Kidney tubule cell (primary cell): ENCODE data around the gene MTFR2.
"Not testable (repeated sequence)": the region's sequence is repeated elsewhere in the genome, so short reads cannot be mapped to it uniquely, and the experiment has no call there.

Experiments
- DNase-seq: peaks from one replicate; pipeline ENCODE4 v3.0.0-alpha.2; 2018; ENCODE audit warnings: low spot score

The MTFR2 gene

DNA sequence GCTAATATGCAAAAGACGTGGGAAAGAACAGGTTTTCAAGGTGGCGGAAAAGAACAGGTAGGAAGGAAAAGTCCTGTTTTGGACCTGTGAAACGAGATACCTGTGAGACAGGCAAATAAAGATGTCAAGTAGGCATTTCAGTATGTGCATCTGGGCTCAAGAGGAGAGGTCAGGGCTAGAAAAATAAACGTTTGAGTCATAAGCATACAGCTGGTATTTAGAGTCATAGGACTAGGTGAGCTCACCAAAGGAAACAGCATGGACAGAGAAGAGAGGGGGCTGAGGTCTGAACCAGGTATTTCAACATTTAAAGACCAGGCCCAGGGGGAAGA is 14.9 kb downstream of the MTFR2 start:
- DNase-seq, result peak; percentile 74

DNA sequence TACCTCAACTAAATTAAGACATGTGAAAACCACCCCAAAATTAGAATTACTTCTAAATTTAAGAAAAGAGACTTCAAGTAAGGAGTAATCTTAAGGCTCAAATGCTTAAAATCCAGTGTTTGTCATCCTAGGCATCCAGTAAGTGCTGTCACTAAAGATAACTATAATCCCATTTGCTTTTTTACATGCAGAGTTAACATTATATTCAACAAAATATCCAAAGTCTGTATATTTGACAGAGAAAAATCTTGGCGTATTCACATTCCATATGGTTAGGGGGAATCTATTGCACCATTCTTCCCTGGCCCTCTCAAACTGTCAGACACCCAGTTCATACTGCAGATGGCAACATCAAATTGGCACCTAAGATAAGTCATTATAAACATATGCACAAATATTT is 17.4 kb downstream of the MTFR2 start:
- DNase-seq, result no peak

DNA sequence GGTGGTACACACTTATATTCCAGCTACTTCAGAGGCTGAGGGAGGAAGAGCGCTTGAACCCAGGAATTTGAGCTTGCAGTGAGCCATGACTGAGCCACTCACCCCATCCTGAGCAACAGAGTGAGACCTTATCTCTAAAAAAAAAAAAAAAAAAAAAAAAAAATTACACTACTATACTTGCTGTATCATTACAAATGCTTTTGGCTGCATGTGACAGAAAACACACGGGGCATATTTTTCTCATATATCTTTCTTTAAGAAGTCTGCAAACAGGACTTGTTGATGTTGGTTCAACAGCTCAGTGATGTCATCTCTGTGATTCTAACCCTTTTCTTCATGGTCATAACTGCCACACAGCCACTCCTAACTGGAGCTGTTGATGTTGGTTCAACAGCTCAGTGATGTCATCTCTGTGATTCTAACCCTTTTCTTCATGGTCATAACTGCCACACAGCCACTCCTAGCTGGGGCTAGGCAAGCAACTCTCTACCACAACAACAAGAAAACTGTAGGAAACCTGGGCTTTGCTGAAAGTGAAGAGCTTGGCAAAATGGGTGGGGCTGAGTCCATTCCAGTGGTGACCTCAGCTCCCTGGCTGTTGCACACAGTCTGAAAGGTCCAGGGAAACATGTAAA is 19.8 kb downstream of the MTFR2 start:
- DNase-seq, result peak; percentile 15

DNA sequence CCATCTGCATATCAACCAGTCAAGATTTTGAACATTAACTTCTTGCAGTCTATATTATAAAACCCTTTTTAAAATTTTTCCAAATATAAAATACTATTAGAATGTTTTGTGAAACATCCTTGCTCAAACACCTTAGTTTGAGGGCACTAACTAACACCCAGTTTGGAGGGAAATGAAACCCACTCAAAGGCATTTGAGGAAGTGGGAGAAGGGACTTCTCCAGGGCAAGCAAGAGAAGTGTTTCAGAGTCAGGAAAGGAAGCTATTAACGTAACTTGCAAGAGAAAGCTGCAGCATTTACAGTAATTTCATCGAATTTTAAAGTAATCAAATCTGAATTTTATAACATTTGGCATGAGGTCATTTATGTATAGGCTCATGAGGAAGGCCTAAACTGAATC is 21.3 kb downstream of the MTFR2 start:
- no peak for DNase-seq

DNA sequence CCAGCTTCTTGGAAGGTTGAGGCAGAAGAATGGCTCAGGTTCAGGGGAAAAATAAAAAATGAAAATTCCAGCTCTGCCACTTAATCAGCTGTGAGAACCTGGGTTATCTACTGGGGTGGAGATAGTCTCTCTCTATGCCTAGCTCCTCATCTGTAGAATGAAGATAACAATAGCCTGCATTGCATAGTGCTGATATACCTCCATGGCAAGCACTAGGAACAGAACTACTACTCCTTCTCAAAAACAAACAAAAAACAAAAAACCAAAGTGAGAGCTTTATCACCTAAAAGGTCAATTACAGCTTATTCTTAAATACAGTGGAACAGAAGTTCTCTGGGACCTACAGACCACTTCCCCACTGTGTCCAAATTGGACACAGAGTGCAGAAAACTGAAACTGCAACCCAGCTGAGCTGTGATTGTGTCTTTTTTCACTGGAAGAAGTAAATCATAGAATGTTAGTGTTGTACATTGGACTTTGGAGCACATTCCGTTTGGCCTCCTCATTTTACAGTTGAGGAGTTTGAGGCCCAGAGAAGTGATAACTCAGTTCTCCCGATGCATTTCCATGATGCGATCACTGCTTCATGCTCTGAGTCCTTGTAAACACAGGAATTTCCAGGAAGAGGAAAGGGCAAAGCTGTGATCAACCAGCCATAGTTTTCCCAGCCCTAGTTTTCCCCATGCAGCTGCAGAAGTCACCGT is 23.3 kb downstream of the MTFR2 start:
- peak; percentile 92 for DNase-seq

DNA sequence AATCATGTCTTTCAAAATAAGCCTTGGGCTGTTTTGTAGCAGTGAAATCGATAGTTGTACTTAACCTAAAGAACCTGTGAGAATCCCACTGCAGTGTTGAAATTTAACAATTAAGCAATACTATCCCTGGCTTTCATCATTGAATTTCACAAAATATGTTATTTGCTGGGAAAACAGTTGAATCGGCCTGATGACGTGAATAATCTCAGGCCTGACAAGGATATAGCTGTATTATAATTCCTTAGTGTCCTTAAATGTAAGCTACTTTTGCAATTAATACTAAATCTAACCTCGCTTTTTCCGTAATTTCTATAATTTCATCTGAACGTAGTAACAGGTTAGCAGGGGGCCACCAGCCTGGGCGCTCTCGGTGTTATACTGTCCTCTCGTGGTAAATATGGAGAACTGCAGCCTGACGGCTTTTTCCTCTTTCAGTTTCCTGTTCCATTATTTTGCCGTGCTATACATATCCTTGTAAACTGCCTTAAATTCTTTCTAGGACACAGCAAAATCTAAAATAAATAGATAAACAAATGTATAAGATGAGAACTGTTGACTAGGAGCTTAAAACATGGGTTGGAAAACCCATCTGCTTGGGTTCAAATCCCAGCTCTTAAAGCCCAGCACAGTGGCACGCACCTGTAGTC is 24.0 kb downstream of the MTFR2 start:
- peak; percentile 70 for DNase-seq

DNA sequence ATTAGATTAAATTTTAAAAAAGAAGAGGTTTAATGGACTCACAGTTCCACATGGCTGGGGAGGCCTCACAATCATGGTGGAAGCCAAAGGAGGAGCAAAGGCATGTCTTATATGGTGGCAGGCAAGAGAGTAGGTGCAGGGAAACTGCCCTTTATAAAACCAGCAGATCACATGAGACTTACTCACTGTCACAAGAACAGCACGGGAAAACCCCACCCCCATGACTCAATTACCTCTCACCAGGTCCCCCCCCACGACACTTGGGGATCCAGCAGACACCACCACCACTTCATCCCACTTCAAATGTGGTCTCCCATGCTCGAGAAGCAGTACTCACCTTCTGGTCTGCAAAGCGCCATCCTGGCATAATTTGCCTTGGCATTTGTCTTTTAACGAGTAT is 24.6 kb downstream of the MTFR2 start:
- peak; percentile 59 for DNase-seq

DNA sequence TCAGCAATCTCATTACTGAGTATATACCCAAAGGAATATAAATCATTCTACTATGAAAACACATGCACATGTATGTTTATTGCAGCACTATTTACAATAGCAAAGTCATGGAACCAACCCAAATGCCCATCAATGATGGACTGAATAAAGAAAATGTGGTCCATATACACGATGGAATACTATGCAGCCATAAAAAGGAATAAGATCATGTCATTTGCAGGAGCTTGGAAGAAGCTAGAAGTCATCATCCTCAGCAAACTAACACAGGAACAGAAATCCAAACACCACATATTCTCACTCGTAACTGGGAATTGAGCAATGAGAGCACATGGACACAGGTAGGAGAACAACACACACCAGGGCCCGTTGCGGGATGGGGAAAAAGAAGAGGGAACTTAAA is 25.1 kb downstream of the MTFR2 start:
- not testable (repeated sequence) for DNase-seq

- no peak for DNase-seq
Measured at GRCh38 chr6:136216503-136217401, 33.4 kb downstream of the MTFR2 start.

GRCh38 chr6:136213853-136214252 is 36.3 kb downstream of the MTFR2 start:
- no peak for DNase-seq

GRCh38 chr6:136213012-136213539 is 37.0 kb downstream of the MTFR2 start:
- DNase-seq, result no peak

DNA sequence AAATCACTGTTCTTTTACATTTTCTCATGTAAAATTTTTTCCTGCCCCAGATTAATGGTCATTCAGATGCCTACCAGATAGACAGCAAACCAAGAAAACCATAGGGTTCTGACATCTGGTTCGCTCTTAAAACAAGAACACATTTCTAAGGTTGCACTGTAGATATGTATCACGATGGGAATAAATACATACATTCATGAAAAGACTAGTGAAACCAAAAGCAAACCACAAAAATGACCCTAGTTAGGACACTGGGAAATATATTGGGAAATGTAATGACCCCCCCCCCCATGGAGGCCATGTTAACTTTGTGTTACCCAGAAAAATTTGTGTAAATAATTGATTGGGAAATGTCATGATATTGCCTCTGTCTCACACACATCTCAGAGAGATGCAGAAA is 37.5 kb downstream of the MTFR2 start:
- DNase-seq, result no peak

GRCh38 chr6:136210398-136211165 is 39.5 kb downstream of the MTFR2 start:
- DNase-seq, result no peak

DNA sequence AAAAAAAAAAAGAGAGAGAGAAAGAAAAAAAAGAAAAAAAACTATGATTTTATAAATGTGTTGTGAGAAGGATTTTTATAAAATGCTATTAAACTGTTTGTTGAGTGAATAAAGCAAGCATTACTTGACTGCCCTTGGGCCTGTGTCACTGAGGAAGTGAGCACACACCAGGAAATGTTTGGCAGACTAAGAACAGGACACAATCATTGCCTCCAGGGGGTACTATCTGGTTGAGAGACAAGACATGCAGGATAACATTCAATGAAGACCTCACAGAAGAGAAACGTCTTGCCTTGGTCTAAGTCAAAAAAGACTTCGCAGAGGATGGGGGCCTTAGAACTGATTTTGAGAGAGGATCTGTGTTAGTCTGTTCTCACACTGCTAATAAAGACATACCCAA is 40.6 kb downstream of the MTFR2 start:
- peak; percentile 13 for DNase-seq

- no peak for DNase-seq
Measured at GRCh38 chr6:136208783-136209182, 41.3 kb downstream of the MTFR2 start.

DNA sequence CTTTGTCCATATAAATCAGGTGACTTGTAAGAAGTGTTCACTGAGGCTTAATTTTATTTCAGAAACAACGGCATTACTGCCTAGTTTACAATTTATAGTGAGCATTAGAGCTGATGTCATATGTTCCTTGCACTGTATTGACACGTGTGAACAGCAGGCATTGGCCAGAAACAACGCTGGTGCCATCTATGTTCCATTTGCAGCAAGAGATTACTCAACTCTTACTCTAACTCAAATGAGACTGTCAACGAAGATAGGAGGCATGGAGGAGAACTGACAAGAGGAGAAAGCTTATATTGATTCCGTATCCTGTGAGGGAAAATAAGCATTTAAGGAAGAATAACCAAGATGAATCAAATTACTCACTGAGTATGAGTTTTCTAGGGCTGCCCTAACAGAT is 48.4 kb downstream of the MTFR2 start:
- no peak for DNase-seq

- DNase-seq, result no peak
Measured at GRCh38 chr6:136192902-136193301, 57.2 kb downstream of the MTFR2 start.

DNA sequence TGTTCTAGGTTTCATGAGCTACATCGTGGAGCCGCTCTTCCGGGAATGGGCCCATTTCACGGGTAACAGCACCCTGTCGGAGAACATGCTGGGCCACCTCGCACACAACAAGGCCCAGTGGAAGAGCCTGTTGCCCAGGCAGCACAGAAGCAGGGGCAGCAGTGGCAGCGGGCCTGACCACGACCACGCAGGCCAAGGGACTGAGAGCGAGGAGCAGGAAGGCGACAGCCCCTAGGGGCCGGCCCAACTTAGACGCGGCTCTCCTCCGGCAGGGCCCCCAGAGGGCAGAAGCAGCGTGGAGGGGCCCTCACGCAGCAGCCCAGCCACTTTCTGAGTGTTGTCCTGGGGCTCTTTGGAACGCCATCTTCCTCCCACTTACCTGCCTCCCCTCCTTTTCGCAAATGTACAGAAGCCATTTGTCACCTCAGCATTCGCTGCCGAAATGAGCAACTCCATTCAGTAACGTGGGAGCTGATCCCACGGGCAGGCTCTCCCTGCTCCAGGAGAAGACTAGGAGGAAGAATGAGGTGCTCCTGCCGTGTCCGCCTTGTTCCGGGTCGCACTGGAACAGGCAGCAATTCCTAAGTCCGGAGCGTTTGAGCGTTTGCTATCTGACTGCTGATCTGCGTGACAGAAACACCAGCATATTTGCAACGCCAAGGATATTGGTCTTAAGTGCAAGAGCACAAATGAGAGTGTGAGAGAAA is 58.4 kb downstream of the MTFR2 start:
- DNase-seq, result no peak

- no peak for DNase-seq
Measured at GRCh38 chr6:136189104-136189503, 61.0 kb downstream of the MTFR2 start.

DNA sequence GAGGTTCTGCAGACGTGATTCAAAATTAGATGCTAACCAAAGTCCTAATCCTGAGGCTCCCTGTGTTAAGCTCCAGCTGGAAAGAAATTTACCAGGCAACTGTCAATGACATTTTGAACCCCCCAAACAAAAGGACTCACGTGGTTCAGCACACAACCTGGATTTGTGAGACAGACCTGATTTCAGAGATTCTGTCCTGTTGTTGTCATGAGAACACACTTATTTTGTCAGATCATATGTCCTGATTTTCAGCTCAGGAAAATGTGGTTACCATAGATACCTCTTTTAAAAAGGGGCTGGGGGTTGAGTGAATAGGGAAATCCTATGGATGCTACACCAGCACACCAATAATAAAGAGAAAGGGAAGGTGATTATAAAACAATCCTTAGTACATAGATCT is 61.6 kb downstream of the MTFR2 start:
- DNase-seq, result no peak

- no peak for DNase-seq
Measured at GRCh38 chr6:136186363-136186762, 63.7 kb downstream of the MTFR2 start.
